Sciatic nerve (tissue), 2 donors: ENCODE data around the gene SERPINA4. TPM values are rescaled to one million over a fixed set of nuclear protein-coding genes. Genes with fewer than 3 reads are reported as not detected.

Experiments used
- ATAC-seq: fragments of 200-7000 bp; cut with Tn5 transposase; one replicate; pipeline ENCODE4 v1.9.1; 2020; ENCODE audit warnings: mild to moderate bottlenecking, moderate library complexity
- DNase-seq: peaks from one replicate; pipeline ENCODE4 v3.0.0-alpha.2; 2020; ENCODE audit warnings: low spot score
- intact Hi-C: fragments of 100-400 bp; cut with DNase I; formaldehyde crosslinking; loops from one replicate; pipeline ENCODE4 v1.14.2; 2022
- total RNA-seq: library from RNA; stranded (reverse); fragmentation: NEBNext Ultra II Directional; extraction: Animal tissue kit (Norgen Biotek cat#: 25700); gene quantifications from one replicate; pipeline ENCODE4 v1.2.1, GENCODE V29; 2021
- donor health status: DM: no; HTN: no; CAD: no.
- donor health status: DM: no; HTN: no; CAD: no.

SERPINA4 gene
- total RNA-seq, 1 donor from 2014 or later: not detected

DNA sequence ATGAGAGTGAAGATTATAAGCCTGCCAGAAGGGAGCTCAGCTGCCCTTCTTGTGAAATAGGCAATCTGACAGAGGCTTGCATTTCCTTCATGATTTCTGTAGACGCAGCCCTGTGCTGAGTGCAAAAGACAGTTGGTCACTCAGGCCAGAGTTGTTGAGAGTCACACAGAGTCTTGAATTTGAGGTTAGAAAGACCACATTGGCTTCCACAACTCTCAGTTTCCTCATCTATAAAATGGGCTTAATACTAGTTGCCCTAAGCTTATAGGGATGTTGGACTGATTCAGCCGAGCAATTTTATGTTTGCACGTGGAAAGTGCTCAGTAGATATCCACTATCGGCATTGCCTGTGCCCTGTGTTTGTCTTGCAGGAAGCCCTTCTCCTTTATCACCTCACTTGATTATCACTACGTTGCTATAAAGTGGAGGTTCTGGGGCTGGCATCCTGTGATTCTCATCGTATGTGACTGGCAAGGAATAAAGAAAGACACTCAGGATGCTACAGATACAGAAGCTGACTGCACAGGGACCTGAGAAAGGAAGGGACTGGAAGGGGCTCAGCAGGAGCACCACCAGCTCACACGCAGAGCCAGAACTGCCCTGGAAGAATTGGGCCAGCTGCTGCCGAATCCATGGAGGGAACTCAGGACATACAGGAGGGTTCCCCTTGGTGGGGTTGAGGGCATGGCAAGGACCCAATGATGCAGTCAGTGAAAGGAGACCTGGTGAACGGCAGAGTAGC lies 19.8 kb upstream of the SERPINA4 start:
- intact Hi-C loops: no loop called here
- DNase-seq (no peak), ATAC-seq (peak; percentile 26)

GRCh38 chr14:94542111-94542810 lies 19.0 kb upstream of the SERPINA4 start:
- ATAC-seq (no peak), DNase-seq (no peak)
- intact Hi-C loops: no loop called here

DNA sequence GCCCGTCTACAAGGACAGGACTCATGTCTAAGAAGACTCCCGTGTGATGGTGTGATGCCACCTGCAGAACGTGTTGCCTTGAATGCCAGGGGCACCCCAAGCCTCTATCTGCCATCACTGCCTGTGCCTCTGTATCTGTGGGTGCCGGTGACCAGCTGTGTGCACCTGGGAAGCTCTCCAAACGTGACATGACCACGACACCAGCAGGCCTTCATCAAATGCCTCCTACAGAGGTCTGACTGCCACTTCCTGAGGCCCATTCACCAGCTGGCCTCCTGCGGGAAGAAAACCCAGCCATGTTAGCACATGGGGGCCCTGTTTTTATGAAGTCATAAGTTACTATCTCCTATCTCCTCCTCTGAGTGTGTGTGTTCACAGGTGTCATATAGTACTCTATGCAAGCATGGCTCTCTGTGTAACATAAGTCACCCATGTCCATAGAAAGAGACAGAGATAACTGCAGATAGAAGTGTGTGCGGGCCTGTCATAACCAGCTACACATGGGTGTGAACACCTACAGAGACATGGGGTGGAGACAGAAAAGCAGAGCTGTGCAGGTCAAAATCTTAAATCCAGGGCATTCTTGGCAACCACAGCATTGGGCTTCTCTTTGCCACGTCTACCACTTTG lies 18.3 kb upstream of the SERPINA4 start:
- DNase-seq (no peak), ATAC-seq (no peak)
- intact Hi-C loops: no loop called here

DNA sequence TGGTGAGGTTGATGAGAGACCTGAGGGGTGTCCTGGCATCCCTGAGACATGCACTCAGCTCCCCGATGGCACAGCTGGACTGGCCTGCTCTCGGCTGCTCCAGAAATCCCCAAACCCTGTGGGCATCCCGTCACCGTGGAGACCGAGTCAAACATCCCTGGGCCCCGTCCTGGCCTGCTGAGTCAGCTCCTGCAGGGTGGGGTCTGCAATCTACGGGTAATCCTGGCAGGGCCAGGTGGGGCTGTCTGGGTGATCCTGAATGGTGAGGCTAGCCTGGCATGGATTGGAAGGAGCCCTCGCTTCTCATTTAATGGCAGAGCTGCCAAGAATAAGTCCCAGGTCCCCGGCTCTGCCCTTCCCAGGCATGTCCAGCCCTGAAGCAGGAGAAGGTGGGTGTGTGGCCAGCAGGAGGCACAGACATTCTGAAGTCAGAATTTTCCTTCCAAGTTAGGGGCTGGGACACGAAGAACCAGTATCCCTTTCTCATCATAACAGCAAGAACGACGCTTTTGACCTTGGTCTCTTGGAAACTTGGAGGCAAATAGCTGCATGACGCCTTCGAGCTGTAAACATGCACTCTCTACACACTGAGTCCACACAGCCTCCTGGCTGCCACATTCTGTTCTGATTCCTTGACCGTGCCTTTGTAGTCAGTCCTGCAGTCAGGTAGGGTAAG lies 17.7 kb upstream of the SERPINA4 start:
- intact Hi-C loops: no loop called here
- DNase-seq (no peak), ATAC-seq (no peak)

DNA sequence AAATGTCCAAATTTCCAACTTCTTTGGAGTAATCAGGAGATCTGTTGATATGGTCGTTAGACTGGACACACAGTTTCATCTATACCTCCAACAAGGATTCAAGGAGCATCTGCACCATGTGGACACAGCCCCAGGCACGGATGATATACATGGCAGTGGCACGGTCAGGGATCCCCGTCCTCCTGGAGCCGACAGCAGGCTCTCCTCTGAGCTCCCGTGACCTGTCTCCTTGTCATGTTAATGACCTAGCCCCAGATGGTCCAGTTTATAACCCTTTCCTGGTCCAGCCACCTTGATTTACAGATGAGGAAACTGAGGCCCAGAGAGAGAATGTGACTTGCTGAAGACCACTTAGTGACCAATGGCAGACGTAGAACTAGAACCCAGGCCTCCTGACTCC lies 16.5 kb upstream of the SERPINA4 start:
- DNase-seq (no peak), ATAC-seq (no peak)
- intact Hi-C loops: no loop called here

GRCh38 chr14:94545131-94545841 lies 16.0 kb upstream of the SERPINA4 start:
- intact Hi-C loops: no loop called here
- ATAC-seq (no peak), DNase-seq (no peak)

DNA sequence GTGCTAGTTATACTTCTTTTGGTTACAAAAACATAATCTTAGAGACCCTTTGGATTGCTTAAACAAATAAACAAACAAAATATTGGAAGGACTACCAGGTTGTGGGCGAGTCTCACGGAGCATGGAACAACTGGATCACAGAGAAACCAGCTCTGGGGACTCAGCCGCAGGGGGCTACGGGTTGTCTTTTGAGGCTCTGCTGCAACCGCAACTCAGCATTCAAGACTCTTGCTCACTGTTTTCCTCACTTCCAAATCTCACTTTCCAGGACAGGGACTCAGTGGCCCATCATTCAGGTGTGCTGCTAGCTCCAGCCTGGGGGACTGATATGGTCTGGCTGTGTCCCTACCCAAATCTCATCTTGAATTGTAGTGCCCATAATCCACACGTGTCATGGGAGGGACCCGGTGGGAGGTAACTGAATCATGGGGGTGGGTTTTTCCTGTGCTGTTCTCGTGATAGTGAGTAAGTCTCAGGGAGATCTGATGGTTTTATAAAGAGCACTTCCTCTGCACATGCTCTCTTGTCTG lies 14.0 kb upstream of the SERPINA4 start:
- ATAC-seq: no peak
- intact Hi-C loops: no loop called here
- DNase-seq: no peak

DNA sequence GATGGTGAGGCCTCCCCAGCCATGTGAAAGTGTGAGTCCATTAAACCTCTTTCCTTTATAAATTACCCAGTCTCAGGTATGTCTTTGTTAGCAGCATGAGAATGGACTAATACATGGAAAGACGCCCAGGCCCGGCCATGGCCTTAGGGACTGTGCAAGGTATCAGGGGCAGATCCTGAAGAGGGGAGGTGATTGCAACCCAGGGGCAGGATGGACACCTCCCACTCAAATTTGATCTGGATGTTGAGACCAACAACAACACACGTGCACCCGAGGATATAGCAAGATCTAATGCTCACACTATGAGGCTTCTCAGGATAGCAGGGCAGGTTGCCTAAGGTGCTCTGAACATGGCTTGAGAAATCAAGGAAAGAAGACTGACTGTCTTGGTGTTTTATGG lies 13.5 kb upstream of the SERPINA4 start:
- DNase-seq: no peak
- no peak for ATAC-seq
- intact Hi-C loops: no loop called here

- DNase-seq (no peak), ATAC-seq (peak; percentile 30)
- intact Hi-C loops: no loop called here
Measured at GRCh38 chr14:94548131-94548998, 12.9 kb upstream of the SERPINA4 start.

- DNase-seq (peak; percentile 85), ATAC-seq (peak; percentile 92)
- intact Hi-C loops: no loop called here
Measured at GRCh38 chr14:94548999-94549985, 11.9 kb upstream of the SERPINA4 start.

DNA sequence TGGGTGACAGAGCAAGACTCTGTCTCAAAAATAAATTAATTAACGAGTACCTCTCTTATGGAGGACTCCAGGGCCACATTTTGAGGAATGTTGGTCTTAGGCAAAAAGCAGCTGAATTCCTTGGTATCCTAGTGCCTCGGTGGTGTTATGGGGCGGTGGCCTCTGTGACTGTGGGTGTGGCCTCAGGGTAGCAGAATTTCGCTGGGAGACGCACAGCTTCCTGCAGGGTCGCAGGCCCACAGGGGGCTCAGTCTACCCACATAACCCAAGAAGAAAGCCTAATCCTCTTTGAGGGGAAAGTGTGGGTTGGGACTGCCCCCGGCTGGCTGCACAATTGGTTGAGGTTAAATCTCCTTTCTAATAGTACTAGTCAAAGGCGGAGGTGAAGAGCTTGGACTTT lies 11.2 kb upstream of the SERPINA4 start:
- no peak for DNase-seq
- ATAC-seq: no peak
- intact Hi-C loops: no loop called here

- DNase-seq (no peak), ATAC-seq (no peak)
- intact Hi-C loops: no loop called here
Measured at GRCh38 chr14:94555991-94556390, 5.3 kb upstream of the SERPINA4 start.

GRCh38 chr14:94557327-94557726 lies 3.9 kb upstream of the SERPINA4 start:
- DNase-seq (no peak), ATAC-seq (no peak)
- intact Hi-C loops: no loop called here

DNA sequence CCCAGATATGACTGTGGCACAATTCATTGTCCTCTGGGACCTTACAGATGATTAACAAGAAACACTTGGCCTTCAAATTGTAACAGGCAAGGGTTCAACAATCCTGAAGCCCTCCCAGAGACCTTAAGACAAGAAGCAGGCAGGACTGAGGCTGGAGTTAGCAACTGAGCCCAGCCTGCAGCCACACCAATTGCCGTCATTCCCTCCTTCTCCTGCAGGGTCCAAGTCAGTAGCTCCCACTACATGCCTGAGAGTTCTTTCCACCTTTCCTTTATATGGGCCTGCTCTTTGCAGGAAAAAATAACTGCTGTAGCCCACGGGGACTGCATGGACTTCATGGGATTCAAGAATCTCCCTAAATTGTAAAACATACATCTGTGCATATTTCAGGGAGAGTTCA lies 2.4 kb upstream of the SERPINA4 start:
- intact Hi-C loops: no loop called here
- no peak for DNase-seq
- ATAC-seq: no peak

DNA sequence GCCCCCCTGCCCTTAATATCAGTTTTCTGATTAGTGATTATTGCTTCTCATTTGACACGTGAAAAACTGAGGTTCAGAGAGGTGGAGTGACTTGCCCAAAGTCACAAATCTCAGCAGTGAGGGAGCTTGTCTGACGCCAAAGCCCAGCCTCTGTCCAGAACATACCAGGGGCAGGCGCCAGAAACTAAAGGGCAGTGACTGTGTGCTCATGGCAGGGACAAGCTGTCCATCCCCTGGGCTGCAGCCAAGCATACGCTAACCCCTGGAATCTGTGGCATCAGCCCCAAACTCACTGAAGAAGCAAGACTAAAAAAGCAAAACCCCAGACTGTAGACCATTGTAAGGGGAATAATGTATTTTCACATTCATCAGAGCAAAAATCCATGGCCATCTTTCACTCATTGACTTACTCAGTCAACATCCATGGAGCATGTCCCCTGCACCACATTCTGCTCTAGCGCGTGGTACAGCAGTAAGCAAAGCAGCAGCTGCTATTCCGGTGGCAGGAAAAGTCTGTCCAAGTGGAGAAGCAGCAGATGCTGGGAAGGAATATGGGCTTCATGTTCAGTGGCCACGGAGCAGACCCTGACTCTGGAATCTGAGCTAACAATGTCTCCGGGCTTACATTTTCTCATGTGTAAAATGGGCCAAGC lies 1.5 kb upstream of the SERPINA4 start:
- DNase-seq (no peak), ATAC-seq (no peak)
- intact Hi-C loops: no loop called here

DNA sequence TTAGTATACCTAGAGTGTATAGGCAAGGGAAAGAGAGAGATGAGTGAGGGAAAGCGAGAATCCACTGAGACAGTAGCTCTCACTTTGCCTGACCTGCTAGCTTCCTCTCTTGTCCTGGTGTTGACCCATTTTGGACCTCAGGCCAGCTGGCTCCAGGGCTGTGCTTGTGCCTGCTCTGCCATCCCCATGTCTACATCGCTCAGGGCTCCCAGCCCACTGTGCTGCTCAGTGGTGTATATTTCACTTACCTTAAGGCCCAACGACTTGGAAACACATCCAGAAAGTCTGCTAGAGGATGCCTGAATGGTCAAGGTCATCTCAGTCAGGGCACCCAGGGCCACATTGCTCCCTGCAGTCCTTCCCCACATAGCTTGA lies 964 bp upstream of the SERPINA4 start:
- intact Hi-C loops: no loop called here
- no peak for DNase-seq

DNA sequence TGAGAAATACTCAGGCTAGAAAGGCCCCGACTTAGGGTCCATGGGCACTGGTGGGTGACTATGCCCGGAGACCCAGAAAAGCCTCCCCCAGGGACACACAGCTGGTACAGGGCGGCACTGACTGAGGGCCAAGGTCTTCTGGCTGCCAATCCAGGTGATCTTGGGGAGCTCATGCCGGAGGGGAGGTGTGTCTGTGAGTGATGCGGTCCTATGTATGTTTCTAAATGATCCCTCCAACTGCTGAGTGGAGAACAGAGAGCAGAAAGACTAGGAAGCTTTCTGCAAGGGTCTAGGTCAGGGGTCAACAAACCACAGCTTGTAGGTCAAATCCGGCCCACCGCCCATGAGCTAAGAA lies 391 bp downstream of the SERPINA4 start:
- DNase-seq (no peak), ATAC-seq (no peak)
- intact Hi-C loops: no loop called here

More for the DNA sequence above, 964 bp upstream of the SERPINA4 start:
- no peak for ATAC-seq
